Activated CD4-positive, CD25-positive, alpha-beta regulatory T cell treated with anti-CD3 and anti-CD28 coated beads, Interleukin-2, amount 50 U/mL, for 24 hours (primary cell): ENCODE data around the gene VPS8.

ENCODE experiments used
- ATAC-seq, 2 donors: fragments of 150-1000 bp; cut with Tn5 transposase; one replicate each; pipeline ENCODE4 v1.10.0; 2021; ENCODE audit warnings: mild to moderate bottlenecking in 1 of 2, moderate library complexity in 1 of 2

Gene VPS8

DNA sequence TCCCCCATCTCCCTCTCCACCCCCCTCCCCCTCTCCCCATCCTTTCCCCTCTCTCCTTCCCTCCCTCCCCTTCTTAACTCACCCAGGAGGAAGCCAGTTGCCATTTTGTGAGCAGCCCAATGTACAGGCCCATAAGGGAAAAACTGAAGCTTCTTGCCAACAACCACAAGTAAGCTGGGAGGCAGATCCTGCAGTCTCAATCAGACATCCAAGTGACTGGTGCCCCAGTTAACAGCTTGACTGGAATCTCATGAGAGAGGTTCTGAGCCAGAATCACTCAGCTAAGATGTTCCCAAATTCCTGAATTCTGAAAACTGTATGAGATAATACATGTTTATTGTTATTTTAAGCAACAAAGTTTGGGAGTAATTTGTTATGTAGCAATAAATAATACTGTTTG lies 250.2 kb downstream of the VPS8 start:
- no peak for ATAC-seq

DNA sequence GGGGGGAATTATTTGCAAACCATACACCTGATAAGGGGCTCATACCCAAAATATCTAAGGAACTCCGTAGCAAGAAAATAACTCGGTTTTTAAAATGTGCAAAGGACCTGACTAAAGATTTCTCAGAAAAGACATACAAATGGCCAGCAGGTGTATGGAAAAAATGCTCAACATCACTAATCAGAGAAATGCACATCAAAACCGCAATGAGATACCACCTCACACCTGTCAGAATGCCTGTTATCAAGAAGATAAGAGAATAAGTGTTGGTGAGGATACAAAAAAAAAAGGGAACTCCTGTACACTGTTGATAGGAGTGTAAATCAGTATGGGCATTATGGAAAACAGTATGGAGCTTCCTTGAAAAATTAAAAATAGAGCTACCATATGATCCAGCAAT lies 251.5 kb downstream of the VPS8 start:
- no peak for ATAC-seq

DNA sequence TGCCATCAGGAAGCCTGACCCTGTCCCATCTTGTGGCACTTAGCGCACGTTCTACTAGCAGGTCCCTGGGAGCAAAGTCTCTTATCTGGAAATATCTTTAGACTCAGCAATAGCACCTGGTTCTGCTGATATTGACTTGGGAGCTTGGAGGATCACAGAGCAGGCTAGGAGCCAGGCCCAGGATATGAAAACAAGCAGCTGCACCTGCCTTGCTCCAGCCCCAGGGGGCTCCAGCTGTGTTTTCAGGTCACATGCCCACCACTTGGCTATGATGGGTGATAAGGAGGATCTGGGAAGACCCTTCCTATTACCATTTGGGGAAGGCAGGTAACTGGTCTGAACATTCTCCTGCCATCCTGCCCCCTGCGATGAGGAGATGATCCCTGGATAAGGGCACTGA lies 253.1 kb downstream of the VPS8 start:
- no peak for ATAC-seq

DNA sequence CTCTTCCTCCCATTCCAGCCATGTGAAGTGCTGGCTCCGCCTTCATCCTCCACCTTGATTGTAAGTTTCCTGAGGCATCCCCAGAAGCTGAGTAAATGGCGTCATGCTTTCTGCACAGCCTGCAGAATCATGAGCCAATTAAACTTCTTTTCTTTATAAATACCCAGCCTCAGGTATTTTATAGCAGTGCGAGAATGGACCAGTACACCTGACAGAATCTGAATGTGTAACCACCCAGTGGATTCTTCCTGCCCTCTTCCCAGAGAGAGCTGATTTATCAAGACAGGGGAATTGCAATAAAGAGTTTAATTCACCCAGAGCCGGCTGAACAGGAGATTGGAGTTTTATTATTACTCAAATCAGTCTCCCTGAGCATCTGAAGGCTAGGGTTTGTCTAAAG lies 254.3 kb downstream of the VPS8 start:
- ATAC-seq, result no peak

DNA sequence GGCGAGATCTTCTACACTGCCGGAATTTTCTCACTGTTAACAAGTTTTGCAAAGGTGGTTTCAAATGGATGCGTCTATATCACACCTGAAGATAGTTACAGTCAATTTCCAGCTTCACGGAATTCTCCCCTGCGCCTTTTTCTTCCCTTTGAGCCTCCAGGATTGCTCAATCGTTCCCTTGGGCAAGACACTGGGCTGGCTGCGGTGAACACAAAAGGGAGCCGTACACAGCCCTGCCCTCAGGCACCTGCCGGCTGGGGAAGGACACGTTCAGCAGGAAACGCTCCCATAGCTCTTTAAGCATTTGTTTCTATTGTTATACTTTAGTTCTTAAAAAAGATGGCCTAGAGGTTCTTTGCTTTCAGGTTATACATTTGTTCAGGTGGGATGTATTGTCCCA lies 255.2 kb downstream of the VPS8 start:
- no peak for ATAC-seq

DNA sequence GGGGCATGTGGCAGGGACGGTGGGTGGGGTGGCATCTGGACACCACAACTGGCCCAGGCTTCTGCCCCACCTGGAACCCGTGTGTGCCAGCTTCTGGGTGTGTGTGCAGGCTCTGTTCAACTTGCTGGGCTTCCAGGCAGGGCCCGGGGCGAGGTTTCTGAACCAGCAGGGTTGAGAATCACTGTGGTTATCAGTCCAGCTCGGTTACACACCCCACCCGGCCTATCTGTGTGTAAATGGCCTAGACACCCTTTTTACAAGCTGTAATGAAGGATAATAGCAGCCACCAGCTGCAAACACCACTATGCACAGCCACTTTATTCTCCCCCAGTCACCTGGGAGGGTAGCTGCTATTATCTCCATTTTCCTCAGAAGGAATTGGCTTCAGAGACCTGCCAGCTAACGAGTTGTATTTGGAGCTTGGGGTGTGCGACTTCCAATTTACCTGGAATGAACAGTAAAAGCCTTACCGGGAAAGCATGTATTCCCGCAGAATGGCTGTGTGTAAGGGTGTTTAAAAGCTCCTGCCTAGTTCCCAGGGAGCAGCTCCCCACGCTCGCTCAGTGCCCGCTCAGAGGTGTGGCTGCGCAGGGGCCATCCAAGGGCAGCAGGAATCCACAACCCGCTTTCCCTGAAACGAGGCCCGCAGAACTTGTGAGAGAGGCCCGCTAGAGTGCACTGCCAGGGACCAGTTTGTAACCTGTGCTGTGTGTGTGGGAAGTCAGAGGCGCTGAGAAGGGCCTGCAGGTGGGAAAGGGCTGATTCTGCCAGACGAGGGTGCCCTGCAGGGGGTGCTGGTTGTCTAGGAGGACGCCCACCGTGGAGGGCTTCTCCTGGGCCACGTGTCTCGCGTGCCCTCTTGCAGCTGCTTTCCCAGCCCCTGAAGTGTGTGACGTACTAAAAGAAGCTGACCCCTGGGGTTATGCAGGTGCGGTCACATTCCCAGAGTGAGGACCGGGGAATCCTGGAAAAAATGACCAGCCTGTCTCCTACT lies 257.4 kb downstream of the VPS8 start:
- ATAC-seq, result no peak

DNA sequence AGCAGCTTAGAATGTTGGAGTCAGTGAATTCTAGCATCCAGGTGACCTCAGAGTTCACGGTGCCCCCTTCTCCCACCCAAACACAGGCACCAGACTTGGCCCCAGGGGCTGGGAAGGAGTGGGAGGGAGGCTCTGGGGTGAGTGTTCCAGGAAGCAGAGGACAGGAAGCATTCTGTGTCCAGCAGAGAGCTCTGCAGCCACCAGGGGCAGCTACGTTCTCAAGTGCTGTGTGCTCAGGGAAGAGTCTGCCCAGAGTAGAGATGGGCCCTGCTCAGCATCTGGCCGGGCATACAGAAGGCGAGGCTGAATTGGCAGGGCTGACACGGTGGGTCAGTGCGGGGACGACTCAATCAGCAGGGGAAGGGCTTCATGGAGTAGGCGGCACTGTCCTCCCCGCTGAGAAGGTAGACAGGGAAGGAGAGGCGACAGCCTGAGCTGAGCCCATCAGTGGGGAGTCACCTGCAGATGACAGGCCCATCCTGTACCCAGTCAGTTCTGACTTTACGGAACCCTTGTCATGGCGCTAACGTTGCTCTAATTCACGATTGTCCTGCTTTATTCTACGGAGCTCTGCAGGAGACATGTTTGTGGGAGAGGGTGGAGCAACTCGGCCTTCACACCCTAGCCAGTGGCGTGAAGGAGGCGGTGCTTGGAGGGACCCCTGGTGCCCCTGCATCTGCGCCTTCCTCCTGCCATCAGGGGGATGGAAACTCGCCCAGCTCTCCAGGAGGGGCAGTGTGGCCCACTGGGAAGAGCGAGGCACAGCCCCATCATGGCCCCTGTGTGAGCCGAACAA lies 258.7 kb downstream of the VPS8 start:
- ATAC-seq, result no peak

DNA sequence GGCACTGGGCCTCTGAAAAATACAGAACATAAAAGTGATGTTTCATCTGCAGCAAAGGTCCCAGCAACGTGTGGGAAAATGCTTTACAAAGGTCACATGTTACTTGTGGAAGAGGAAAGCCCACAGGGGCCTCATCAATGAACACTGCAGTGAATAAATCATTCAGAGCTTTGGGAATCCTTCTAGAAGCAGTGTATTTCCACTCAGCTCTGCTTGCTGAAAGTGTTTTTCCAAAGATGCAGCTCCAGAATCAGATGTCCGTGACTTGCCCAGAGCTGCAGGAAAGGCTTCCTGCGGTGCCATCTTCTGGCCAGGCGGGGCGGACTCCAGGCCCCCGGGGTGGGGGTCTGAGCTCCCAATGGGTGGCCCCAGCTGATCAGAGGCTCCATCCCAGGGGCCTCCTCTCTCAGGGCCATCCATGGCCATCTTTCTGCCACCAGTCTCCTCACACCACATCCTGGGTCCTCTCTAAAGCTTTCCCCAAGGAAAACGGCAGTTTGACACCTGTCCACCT lies 259.4 kb downstream of the VPS8 start:
- no peak for ATAC-seq

DNA sequence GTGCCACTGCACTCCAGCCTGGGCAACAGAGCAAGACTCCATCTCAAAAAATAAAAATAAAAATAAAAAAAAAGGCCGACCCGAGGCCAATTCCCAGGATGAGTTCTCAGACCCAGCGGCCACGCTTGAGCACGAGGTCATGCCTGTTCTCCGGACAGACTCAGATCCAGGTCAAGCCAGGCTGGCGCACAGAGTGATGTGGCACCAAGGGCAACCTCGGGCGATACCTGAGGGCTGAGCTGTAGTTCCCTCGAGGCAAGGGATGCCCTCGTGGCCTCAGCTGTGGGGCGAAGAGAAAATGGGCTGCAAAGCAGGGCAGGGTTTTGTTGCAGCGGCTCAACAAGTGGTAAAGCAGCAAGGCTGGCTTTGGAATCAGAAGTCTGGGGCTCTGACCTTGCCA lies 263.6 kb downstream of the VPS8 start:
- ATAC-seq, result no peak

DNA sequence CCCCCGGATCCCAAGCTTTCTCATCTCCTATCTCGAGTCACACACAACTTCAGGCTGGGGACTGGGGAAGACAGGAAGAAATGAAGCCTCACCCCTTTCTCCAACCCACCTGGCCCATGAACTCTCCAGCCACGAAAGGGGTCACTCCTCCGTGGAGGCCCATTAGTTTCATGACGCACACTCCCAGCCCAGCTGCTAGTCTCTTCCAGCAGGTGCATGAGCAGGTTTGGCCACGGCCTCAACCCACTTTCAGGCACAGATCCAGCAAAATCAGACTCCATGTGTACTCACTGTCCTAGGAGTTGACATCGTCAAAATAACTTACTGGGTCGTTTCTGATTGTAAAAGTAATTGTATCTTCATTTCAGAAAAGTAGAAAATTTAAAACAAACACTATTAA lies 264.3 kb downstream of the VPS8 start:
- ATAC-seq, result no peak

DNA sequence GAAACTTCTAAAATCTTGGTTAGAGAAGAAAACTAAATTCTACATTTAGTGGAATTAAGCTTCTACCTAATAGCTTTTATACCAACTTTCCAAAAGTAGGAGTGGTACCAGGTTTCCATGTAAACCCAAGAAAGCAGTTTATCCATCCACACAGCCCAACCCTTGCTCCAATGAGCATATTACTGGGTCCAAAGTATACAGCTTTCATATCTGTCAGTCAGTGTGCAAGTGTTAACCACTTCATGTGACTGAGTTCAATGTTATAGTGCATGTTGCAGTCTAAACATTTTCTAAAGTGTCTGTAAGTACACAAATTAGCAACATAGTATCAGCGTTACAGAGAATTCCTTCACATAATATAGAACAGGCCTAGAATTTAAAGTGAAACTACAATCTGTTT lies 267.7 kb downstream of the VPS8 start:
- no peak for ATAC-seq

DNA sequence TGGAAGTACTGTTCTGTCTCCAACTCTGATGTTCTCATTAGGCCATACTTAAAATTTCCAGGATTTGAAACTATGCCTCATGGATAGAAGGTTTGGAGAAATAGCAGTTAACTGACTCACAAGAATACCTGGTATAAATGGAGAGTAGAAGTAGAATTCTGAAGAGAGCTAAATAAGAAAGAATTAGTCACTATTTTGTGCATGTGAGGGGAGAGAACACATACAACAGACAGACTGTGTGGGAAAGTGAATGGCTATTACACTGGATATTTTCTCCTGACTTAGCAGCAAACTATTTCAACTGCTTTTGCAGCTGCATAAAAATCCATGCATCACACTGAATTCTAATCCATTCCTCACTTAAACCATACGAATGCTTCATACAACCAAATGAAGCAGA lies 269.6 kb downstream of the VPS8 start:
- no peak for ATAC-seq

DNA sequence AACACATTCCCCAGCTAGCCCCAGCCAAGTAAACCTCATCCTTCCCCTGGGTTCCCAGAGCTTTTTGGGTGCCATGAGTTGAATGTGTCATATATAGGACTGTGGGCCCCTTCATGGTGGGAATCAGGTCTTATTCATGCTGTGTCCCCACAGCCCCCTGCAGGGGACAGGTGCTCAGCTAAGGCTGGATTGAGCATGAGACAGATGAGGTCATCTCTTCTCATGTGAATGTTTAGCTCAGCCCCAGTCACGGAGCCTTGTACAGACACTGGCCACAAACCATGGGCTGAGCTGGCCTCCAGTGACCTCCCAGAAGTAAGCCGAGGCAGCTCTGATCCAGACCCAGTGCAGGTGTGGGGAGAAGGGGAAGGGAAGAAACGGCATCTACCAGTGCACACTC lies 270.2 kb downstream of the VPS8 start:
- no peak for ATAC-seq

DNA sequence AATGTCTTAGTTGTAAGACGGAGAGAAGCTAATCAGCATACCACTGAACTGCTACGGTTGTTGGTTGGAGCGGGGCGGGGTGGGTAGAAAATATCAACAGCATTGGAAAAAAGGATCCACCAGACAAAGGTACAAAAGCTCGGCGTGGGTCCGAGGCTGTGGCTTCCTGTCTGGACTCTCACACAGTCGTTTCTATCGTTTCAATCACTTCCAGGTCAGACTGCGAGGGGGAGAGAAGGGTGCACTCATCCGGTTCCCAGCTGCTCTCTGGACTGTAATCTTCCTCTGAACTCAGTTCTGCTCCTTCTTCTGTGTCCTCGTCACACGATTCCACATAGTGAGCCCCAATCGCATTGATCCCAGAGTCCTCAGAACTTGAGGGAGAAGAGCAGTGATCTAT lies 270.9 kb downstream of the VPS8 start:
- ATAC-seq, result no peak

DNA sequence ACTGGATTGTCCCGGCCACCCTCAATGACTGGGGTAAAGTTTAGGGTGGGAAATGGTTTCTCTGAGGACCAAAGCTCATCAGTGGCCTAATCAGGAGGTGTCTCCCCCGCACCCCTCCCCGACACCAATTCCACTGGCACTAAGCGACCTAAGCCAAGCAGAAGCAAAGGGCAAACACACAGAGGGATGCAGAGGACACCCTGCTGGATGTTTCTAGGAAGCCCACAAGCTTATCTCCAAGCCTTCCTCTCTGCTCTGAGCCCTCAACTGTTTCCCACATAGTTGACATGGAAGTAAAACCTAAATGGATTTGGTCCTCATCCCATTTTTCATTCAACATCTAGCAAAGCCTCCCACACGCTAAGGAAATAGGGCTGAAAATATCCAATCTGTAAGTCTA lies 272.4 kb downstream of the VPS8 start:
- ATAC-seq, result no peak

DNA sequence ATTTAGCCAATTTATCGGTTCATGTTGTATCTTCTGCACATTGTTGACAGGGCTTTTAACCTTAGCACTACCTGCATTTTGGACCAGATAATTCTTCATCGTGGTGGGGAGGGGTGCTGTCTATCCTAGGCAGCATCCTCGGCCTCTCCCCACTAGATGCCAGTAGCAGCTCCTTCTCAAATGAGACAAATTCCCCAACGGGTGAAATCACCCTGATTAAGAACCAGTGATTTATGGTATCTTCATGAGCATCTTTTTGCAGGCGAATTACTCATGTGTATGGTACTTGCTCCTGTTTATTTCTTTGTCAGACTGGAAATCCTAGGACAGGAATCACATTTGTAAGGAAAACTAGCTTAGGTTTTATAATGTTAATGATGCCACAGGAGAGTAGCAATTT lies 272.9 kb downstream of the VPS8 start:
- no peak for ATAC-seq

DNA sequence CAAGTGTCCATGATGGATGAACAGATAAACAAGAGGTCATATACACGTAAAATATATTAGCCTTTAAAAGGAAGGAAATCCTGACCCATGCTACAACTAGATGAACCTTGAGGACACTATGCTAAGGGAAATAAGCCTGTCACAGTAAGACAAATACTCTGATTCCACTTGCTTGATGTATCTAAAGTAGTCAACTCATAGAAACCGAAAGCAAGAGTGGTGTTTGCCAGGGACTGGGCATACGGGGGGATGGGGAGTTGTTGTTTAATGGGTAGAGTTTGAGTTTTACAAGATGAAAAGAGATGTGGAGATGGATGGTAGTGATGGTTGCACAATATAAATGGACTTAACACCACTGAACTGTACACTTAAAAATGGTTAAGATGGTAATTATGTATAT lies 275.5 kb downstream of the VPS8 start:
- no peak for ATAC-seq

DNA sequence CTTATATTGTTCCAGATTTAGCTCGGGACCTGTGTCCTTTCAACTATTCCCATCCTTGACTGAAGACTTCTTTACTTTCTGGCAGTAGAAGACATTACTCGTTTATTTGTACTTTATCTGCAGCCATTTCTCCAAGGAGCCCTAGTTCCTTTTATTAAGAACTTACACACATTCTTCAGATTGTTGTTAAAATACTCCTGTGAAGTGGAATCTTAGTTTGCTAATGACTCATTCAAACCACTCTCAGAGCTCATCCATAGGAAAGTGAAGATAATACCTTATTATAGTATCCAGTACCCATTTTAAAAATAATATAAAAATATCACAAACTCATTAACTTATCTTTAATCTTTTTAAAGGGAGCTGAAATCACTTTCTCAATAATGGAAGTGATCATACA lies 277.4 kb downstream of the VPS8 start:
- no peak for ATAC-seq

DNA sequence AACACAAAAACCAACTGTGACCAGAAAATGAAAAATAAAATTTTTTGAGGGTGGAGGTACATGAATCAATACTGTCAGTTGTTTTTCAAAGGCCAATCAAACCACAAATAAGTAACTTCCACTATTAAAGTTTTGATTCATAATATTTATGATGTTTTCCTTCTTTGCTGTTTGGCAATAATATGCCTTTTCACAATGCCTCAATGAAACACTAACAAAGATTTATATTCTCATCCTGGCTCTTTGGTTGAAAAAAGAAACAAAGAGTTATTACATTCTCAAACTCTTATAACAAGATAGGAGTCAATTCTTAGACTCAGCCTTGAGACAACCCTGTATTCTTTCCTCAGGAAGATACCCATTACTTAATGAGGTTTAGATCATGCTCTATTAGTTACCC lies 277.8 kb downstream of the VPS8 start:
- no peak for ATAC-seq

DNA sequence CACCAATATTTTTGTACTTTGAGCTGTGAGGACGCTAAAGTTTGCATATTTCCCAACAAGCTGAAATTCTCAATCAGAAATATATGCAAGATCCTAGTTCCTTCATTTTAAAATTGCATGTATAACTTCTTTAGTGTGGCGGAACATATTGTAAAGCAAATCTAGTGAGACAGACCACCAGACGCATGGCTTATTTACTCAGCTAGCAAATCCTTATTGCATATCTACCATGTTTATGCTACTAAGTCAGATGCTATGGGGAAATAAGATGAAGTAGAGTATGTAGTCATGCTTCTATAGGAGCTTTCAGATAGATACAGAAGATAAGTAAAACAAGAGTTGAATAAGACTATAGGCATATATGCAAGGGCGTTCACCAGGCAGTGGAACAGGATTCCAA lies 278.8 kb downstream of the VPS8 start:
- ATAC-seq, result no peak

DNA sequence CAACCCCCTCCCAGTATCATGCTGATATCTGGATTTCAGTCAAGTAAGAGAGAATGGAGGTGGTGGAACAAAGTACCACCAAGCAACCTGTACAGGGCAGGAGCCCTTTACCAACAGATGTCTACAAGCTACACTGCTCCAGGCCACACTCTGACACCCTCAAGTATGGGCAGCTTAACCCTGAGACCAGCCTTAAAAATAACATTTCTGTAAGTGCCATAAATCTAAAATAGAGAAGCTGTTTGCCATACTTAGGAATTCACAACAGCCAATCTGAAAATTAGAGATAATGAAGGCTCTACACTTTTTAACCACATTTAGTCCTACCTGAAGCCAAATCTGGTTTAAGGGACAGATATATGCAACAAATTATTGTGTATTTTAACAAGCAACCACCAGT lies 281.1 kb downstream of the VPS8 start:
- no peak for ATAC-seq

DNA sequence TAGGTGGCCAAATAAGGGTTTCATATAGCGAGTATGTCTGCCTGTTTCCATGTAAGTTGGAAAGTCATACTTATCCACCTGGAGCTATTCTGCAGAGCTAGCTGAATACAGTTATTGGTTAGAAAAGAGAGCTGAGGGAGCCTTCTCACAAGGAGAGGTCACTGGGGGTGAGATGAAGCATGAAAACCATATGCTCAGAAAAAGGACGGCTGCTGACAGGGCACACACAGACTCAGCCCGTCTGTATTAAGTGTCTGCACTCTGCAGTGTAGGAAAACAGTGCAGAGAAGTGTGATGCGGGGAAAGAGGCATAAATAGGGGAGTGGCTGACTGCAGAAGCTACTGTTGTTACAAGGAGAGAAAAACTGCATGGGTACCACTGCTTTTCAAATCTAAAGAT lies 282.7 kb downstream of the VPS8 start:
- ATAC-seq, result no peak
